Measurements from ENCODE around the gene RUNX2. TPM values are rescaled to one million over a fixed set of nuclear protein-coding genes. Genes with fewer than 3 reads are reported as not detected.

The RUNX2 gene
- total RNA-seq, 3 donors from 2014 or later: 2.7 to 7.3 (median 7.2) TPM

- Histone ChIP-seq H3K4me1 (no peaks in the 10 kb centered on the region), H3K36me3 (no peaks in the 10 kb centered on the region), H3K27me3 (no peaks in the 10 kb centered on the region), H3K27ac (no peak overlapping the region), H3K9me3 (no peaks in the 10 kb centered on the region), H3K4me3 (no peak overlapping the region)
- TF ChIP-seq POLR2A (IDR thresholded peaks at IDR 0.05) (no peak), POLR2AphosphoS5 (IDR thresholded peaks at IDR 0.05) (no peak), CTCF (IDR thresholded peaks at IDR 0.05) (no peak)
- no peak for DNase-seq (ENCODE audit: low spot score in 2 of 2)
- intact Hi-C loops (cut with DNase I; ENCODE audit: low total_unique reads): no loop called here
These were observed 325.2 kb downstream of the RUNX2 start for GRCh38 chr6:45653117-45653883.

- H3K27me3 ChIP-seq: no peaks in the 10 kb centered on the region
- no peak overlapping the region for H3K4me3 ChIP-seq
- intact Hi-C loops (cut with DNase I; ENCODE audit: low total_unique reads): no loop called here
- no peaks in the 10 kb centered on the region for H3K36me3 ChIP-seq
- TF ChIP-seq POLR2A (IDR thresholded peaks at IDR 0.05) (no peak), CTCF (IDR thresholded peaks at IDR 0.05) (no peak), POLR2AphosphoS5 (IDR thresholded peaks at IDR 0.05) (no peak)
- DNase-seq (ENCODE audit: low spot score in 2 of 2): no peak
- H3K27ac ChIP-seq: no peak overlapping the region
- H3K4me1 ChIP-seq: no peaks in the 10 kb centered on the region
- H3K9me3 ChIP-seq: no peaks in the 10 kb centered on the region
These were observed 326.5 kb downstream of the RUNX2 start for GRCh38 chr6:45654673-45655072.

- intact Hi-C loops (cut with DNase I; ENCODE audit: low total_unique reads): no loop called here
- Histone ChIP-seq H3K9me3 (no peaks in the 10 kb centered on the region), H3K4me3 (no peak overlapping the region), H3K27ac (no peak overlapping the region), H3K4me1 (no peaks in the 10 kb centered on the region), H3K36me3 (no peaks in the 10 kb centered on the region), H3K27me3 (no peaks in the 10 kb centered on the region)
- TF ChIP-seq POLR2AphosphoS5 (IDR thresholded peaks at IDR 0.05) (no peak), CTCF (IDR thresholded peaks at IDR 0.05) (no peak), POLR2A (IDR thresholded peaks at IDR 0.05) (no peak)
- DNase-seq (ENCODE audit: low spot score in 2 of 2): no peak
These were observed 327.8 kb downstream of the RUNX2 start for GRCh38 chr6:45655745-45656476.

GRCh38 chr6:45657226-45657625, 329.1 kb downstream of the RUNX2 start:
- DNase-seq (ENCODE audit: low spot score in 2 of 2): no peak
- Histone ChIP-seq H3K4me1 (no peaks in the 10 kb centered on the region), H3K27ac (no peak overlapping the region), H3K36me3 (no peaks in the 10 kb centered on the region), H3K9me3 (no peaks in the 10 kb centered on the region), H3K27me3 (no peaks in the 10 kb centered on the region), H3K4me3 (no peak overlapping the region)
- intact Hi-C loops (cut with DNase I; ENCODE audit: low total_unique reads): no loop called here
- TF ChIP-seq POLR2AphosphoS5 (IDR thresholded peaks at IDR 0.05) (no peak), POLR2A (IDR thresholded peaks at IDR 0.05) (no peak), CTCF (IDR thresholded peaks at IDR 0.05) (no peak)

GRCh38 chr6:45658400-45658799, 330.3 kb downstream of the RUNX2 start:
- Histone ChIP-seq H3K4me3 (no peak overlapping the region), H3K4me1 (no peaks in the 10 kb centered on the region), H3K27ac (no peak overlapping the region), H3K27me3 (peaks cover 0 to 8% of the 10 kb centered on the region in 2 donors), H3K9me3 (no peaks in the 10 kb centered on the region), H3K36me3 (no peaks in the 10 kb centered on the region)
- TF ChIP-seq CTCF (IDR thresholded peaks at IDR 0.05): no peak
- no peak for TF ChIP-seq POLR2A (IDR thresholded peaks at IDR 0.05)
- no peak for TF ChIP-seq POLR2AphosphoS5 (IDR thresholded peaks at IDR 0.05)
- intact Hi-C loops (cut with DNase I; ENCODE audit: low total_unique reads): no loop called here
- DNase-seq (ENCODE audit: low spot score in 2 of 2): no peak

Data from breast epithelium (tissue), 4 donors.